AG04449 (cell line): ENCODE results near the gene NOX5.

Experiments used
- CTCF ChIA-PET: fragments of 350-600 bp; formaldehyde crosslinking; extraction: SDS; loops from one replicate; lab custom pipeline; 2021; ENCODE audit warnings: antibody characterized with exemption; lab: Yijun Ruan, JAX
- POLR2A ChIA-PET: fragments of 400-600, 350-600 bp; formaldehyde crosslinking; extraction: SDS; loops from one replicate; lab custom pipeline; 2020; ENCODE audit warnings: antibody characterized with exemption, inconsistent platforms; lab: Yijun Ruan, JAX
- DNase-seq: peaks from one replicate; pipeline ENCODE4 v3.0.0-alpha.2; 2010; ENCODE audit warnings: low read depth, low spot score
- H3K4me3 ChIP-seq: 2 replicates; pipeline ENCODE4 v1.5.1; 2011; ENCODE audit warnings: low read depth, mild to moderate bottlenecking, control low read depth, low read length
- TF ChIP-seq, protein P1 (sequence below): IDR thresholded peaks from one replicate; pipeline ENCODE4 v1.5.1; 2011; ENCODE audit warnings: mild to moderate bottlenecking, moderate library complexity, low read length, control low read depth, inconsistent platforms; ENCODE audit not compliant: insufficient read depth; ENCODE audit errors: missing control alignments

NOX5 gene

DNA sequence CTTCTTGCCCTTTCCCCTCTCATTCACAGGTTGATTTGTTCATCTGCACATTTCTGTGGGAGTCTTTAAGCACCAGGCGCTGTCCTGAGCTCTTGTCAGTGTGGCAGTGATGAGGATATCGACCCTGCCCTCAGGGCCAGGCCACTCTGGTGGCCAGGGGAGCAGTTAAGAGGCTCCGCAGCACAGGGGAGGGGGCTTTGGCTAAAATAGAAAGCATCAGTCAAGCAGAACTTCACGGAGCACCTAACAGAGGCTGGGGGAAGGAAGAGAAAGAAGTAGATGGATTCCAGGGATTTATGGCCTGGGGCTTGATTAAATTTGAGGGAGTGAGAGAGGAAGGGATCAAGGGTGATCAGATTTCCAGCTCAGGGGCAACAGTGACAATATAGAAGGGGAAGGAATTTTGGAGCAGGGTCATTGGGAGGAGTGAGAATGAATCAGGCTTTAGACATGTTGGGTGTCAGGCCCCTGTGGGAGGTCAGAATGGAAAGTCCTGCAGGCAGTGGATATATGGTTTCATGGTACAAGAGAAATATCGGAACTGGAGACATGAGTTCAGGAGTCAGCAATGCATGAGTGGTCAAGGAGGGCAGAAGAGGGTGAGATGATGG is 73.0 kb downstream of the NOX5 start:
- TF ChIP-seq, protein P1, sequence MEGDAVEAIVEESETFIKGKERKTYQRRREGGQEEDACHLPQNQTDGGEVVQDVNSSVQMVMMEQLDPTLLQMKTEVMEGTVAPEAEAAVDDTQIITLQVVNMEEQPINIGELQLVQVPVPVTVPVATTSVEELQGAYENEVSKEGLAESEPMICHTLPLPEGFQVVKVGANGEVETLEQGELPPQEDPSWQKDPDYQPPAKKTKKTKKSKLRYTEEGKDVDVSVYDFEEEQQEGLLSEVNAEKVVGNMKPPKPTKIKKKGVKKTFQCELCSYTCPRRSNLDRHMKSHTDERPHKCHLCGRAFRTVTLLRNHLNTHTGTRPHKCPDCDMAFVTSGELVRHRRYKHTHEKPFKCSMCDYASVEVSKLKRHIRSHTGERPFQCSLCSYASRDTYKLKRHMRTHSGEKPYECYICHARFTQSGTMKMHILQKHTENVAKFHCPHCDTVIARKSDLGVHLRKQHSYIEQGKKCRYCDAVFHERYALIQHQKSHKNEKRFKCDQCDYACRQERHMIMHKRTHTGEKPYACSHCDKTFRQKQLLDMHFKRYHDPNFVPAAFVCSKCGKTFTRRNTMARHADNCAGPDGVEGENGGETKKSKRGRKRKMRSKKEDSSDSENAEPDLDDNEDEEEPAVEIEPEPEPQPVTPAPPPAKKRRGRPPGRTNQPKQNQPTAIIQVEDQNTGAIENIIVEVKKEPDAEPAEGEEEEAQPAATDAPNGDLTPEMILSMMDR = no peak
- no peak overlapping the region for H3K4me3 ChIP-seq
- CTCF ChIA-PET = no interaction called here
- DNase-seq = no peak
- POLR2A ChIA-PET = no interaction called here

DNA sequence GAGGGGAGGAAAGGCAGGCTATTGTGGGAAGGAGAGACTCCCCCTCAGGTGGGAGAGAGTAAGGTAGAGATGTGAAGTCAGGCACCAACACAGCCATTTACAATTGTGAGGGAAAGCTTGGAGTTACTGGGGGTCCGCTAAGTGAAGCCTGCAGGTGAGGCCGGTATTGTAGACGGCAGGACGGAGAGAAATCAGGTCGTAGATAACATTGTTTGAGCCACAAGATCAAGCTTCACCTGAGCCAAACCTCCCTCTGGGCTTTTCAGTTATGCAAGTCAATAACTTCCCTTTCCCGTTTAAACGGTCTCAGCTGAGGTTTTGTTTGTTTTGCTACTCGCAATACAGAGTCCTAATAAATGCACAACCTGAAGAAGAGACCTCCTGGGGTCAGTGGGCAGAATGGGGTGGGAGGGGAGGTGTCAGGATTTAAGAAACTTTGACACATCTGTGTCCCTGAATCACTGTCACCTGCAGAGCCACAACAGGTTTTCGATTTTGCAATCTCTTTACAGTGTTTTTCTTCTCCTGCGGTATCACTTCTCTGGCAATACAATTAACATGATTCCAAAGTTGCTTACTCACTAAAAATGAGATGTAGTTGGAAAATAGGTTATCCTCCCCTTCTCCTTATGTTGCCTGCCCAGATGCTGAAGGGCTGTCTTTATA is 73.9 kb downstream of the NOX5 start:
- no peak overlapping the region for H3K4me3 ChIP-seq
- DNase-seq = no peak
- POLR2A ChIA-PET = no interaction called here
- TF ChIP-seq, protein P1 = no peak
- CTCF ChIA-PET = no interaction called here

DNA sequence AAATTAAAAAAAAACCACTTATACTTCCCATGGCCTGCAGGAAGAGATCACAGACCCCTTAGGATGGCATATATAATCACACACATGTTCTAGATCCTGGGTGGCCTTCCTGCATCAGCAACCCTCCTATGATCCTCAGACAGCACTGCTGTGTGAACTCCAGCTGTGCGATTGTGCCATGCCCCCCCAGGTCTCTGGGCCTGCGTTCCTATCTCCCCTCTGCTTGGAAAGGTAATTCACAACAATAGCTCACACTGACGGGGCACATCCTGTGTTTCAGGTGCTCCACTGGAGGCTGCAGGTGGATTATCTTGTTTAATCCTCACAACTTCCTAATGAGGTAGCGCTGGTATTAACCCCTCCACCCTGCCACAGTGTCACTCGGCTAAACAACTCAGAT is 74.8 kb downstream of the NOX5 start:
- TF ChIP-seq, protein P1 = no peak
- no peak overlapping the region for H3K4me3 ChIP-seq
- DNase-seq = no peak
- CTCF ChIA-PET = no interaction called here
- POLR2A ChIA-PET = no interaction called here

DNA sequence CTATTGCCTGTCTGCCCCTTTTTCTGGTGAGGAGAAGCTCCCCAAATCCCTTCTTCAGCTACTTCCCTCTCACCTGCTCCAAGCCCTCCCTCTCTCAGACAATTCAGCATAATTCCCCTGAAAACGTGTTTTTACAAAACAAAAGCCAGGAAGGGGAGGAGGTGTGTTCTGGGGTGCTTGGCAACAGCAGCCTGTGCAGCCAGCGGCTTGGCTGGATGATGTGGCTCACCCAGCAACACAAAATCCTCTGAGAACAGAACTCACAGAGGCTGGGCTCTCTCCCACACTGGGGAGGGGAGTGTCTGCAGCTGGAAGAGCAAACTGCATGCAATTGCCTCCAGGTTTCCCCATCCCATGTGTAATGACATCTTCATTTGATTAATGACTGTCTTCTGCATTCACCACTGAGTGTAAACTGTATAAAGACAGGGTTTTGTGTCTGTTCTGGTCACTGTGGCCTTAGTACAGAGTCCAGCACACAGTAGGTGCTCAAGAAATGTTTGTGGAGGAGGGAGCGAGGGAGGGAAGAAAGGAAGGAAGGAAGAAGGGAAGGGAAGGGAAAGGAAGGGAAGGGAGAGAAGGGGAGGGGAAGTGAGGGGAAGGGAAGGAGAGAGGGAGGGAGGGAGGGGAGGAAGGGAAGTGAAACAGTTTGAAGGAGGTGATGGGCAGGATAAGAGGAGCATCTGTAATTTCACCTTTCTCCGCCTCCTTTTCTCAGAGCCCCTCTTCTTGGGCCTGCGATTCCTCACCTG is 75.9 kb downstream of the NOX5 start:
- CTCF ChIA-PET = interaction anchor here (1.6 kb wide), 1 partner anchor 31 kb away, joined by 7 read pairs; no protein-coding TSS in a partner anchor
- POLR2A ChIA-PET = no interaction called here
- TF ChIP-seq, protein P1 = no peak
- DNase-seq = no peak
- H3K4me3 ChIP-seq = no peak overlapping the region

DNA sequence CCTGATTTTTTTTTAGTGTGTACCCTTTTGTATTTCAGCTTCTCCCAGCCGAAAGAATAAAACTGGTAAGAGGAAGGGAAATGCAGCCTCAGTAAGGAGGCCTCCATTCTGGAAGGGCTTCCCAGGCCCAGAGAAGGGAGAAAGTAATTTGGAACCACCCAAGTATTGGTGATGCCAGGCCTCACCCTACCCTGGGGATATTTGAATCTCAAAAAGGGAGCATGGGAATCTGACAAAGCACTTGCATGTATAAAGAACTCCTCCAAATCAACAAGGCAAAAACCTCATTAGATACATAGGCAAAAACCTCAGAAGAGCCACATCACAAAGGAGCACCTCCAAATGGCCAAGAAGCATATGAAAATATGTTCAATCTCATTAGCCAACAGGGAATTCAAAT is 77.2 kb downstream of the NOX5 start:
- no peak for DNase-seq
- POLR2A ChIA-PET = no interaction called here
- H3K4me3 ChIP-seq = no peak overlapping the region
- TF ChIP-seq, protein P1 = no peak
- CTCF ChIA-PET = interaction anchor here (1.6 kb wide), 1 partner anchor 32 kb away, joined by 7 read pairs; no protein-coding TSS in a partner anchor

DNA sequence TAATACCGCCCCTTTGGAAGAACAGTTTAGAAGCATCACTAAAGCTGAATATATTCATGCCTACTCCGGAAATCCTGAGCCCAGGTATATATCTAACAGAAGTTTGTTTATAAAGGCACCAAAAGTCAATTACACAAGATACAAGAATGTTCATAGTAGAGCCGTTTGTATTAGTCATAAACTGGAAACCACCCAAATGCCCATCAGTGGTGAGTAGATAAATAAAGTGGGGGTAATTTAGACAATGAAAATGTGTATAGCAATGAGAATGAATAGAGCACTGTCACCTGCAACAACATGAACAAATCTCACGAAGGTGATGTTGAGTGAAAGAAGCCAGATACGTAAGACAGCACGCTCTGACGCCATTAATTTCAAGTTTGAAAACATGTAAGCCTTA is 77.7 kb downstream of the NOX5 start:
- DNase-seq = no peak
- ChIA-PET POLR2A (no interaction called here), CTCF (no interaction called here)
- TF ChIP-seq, protein P1 = no peak
- no peak overlapping the region for H3K4me3 ChIP-seq
